K562 (cell line): ENCODE results near the gene HSPA1L. TPM values are rescaled to one million over a fixed set of nuclear protein-coding genes. Genes with fewer than 3 reads are reported as not detected.

ENCODE experiments used
- ARID2 ChIP-seq: fragments of 450-650 bp; IDR thresholded peaks from 2 replicates; pipeline ENCODE4 v1.6.1; 2017; ENCODE audit warnings: antibody characterized with exemption, mild to moderate bottlenecking
- MECOM ChIP-seq: fragments of 250-450 bp; sonication (Bioruptor Pico); IDR thresholded peaks from 2 replicates; pipeline ENCODE4 v1.8.0; 2022; ENCODE audit warnings: inconsistent platforms
- MYNN ChIP-seq, 2 experiments: sonication (generic); formaldehyde crosslinking in 1 of 2; IDR thresholded peaks; 2 replicates each; pipeline versions ENCODE4 v1.5.0 to v1.6.1; 2016 to 2020; ENCODE audit warnings: antibody characterized with exemption in 1 of 2, missing genetic modification reagents in 1 of 2
- SNIP1 ChIP-seq: fragments of 450-650 bp; IDR thresholded peaks from 2 replicates; pipeline ENCODE4 v1.7.1; 2017; ENCODE audit warnings: low read depth, mild to moderate bottlenecking
- SRSF9 ChIP-seq: fragments of 200-400 bp; formaldehyde crosslinking; IDR thresholded peaks from 2 replicates; pipeline ENCODE4 v1.6.1; 2017; ENCODE audit warnings: low read depth, low read length, borderline replicate concordance
- ZNF347 ChIP-seq: fragments of 450-650 bp; formaldehyde crosslinking; IDR thresholded peaks from 2 replicates; pipeline ENCODE4 v1.4.0; 2020; ENCODE audit warnings: low read depth, mild to moderate bottlenecking, moderate library complexity
- polyA plus RNA-seq, 8 experiments: library from polyadenylated mRNA; depleted of rRNA in 4 of 8; stranded (reverse) in 5 of 8; unstranded in 3 of 8; fragments of >200 nt; fragmentation: Nextera tagmentation in 2 of 8; fragmentation: Illumina TruSeq in 1 of 8; extraction: Ambion mirVana in 2 of 8; extraction: Trizol in 1 of 8; gene quantifications; 2 replicates each; pipeline versions ENCODE4 v1.2.1 to v1.2.3, GENCODE V29; 2011 to 2014; ENCODE audit warnings: inconsistent platforms in 1 of 8, missing spikeins in 1 of 8
- total RNA-seq, 7 experiments: library from RNA; depleted of rRNA in 6 of 7; stranded (reverse); fragments of >200 nt in 6 of 7; fragmentation: Illumina TruSeq in 2 of 7; extraction: Trizol in 2 of 7; gene quantifications; 2 replicates each; pipeline versions ENCODE4 v1.2.1 to v1.2.3, GENCODE V29; 2011 to 2021; ENCODE audit warnings: low replicate concordance in 1 of 7
- TF ChIP-seq, protein P1 (sequence below), 2 experiments: IDR thresholded peaks; 2 replicates each; pipeline ENCODE4 v1.6.1; 2012; ENCODE audit warnings: improper control_type of control experiment in 2 of 2, low read depth in 2 of 2, low read length in 2 of 2, borderline replicate concordance in 1 of 2
- TF ChIP-seq, protein P2 (sequence below): fragments of 450-650 bp; IDR thresholded peaks from 2 replicates; pipeline ENCODE4 v1.6.1; 2016; ENCODE audit warnings: mild to moderate bottlenecking, moderate library complexity
- TF ChIP-seq, protein P3 (sequence below): sonication (generic); formaldehyde crosslinking; IDR thresholded peaks from 2 replicates; pipeline ENCODE4 v1.8.0; 2023; ENCODE audit warnings: mild to moderate bottlenecking, missing genetic modification reagents

HSPA1L gene
- total and polyA plus RNA-seq, 9 of the 15 experiments (the other 6 are each of a cell fraction or from before 2014, with no cell fraction given): 0.14 to 2.1 (median 1.3) TPM

DNA sequence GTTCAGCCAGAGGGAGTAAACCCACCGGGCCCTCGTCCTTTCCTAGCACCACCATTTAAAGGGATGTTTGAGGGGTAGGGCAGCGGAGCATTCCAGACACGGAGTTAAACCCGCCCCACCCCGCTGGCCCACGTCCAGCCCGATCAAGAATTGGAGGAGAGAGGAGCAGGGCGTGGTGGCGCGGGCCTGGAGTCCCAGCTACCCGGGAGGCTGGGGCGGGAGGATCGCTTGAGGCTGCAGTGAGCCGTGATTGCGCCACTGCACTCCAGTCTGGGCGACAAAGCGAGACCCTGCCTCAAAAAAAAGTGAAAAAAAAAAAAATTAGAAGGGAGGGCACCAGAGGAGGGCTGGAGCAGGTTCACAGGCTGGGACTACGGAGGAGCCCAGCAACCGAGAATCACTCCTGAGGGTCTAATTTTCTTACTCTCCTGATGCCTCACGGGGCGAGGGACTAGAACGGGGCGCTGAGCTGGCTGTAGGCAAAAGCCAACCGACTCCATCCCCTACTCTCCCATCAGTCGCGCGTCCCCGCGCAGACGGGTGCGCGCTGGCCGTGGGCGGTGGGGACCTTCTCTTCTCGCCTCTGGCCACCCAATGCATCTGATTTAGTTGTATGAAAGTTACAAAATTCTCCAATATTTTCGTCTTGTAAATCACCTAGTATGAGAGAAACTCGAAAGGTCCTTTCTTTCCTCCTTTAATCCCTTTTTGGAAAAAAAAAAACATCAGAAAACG, 6.4 kb upstream of the HSPA1L start (continued):
- TF ChIP-seq, protein P1, sequence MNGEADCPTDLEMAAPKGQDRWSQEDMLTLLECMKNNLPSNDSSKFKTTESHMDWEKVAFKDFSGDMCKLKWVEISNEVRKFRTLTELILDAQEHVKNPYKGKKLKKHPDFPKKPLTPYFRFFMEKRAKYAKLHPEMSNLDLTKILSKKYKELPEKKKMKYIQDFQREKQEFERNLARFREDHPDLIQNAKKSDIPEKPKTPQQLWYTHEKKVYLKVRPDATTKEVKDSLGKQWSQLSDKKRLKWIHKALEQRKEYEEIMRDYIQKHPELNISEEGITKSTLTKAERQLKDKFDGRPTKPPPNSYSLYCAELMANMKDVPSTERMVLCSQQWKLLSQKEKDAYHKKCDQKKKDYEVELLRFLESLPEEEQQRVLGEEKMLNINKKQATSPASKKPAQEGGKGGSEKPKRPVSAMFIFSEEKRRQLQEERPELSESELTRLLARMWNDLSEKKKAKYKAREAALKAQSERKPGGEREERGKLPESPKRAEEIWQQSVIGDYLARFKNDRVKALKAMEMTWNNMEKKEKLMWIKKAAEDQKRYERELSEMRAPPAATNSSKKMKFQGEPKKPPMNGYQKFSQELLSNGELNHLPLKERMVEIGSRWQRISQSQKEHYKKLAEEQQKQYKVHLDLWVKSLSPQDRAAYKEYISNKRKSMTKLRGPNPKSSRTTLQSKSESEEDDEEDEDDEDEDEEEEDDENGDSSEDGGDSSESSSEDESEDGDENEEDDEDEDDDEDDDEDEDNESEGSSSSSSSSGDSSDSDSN (IDR thresholded peaks at IDR 0.05; ENCODE audit: borderline replicate concordance in 1 of 2, low read depth in 2 of 2, low read length in 2 of 2): 0 out of 4 replicates have a peak, but pooled peaks of 1 of the 2 experiments have one; percentile 9
- TF ChIP-seq MYNN (IDR thresholded peaks at IDR 0.05) (no peak), MYNN (CRISPR knock-in tag; IDR thresholded peaks at IDR 0.05) (no peak), ZNF347 (no peak), ARID2 (no peak), MECOM (CRISPR knock-in tag) (no peak), SRSF9 (no peak), SNIP1 (no peak)
- TF ChIP-seq, protein P2, sequence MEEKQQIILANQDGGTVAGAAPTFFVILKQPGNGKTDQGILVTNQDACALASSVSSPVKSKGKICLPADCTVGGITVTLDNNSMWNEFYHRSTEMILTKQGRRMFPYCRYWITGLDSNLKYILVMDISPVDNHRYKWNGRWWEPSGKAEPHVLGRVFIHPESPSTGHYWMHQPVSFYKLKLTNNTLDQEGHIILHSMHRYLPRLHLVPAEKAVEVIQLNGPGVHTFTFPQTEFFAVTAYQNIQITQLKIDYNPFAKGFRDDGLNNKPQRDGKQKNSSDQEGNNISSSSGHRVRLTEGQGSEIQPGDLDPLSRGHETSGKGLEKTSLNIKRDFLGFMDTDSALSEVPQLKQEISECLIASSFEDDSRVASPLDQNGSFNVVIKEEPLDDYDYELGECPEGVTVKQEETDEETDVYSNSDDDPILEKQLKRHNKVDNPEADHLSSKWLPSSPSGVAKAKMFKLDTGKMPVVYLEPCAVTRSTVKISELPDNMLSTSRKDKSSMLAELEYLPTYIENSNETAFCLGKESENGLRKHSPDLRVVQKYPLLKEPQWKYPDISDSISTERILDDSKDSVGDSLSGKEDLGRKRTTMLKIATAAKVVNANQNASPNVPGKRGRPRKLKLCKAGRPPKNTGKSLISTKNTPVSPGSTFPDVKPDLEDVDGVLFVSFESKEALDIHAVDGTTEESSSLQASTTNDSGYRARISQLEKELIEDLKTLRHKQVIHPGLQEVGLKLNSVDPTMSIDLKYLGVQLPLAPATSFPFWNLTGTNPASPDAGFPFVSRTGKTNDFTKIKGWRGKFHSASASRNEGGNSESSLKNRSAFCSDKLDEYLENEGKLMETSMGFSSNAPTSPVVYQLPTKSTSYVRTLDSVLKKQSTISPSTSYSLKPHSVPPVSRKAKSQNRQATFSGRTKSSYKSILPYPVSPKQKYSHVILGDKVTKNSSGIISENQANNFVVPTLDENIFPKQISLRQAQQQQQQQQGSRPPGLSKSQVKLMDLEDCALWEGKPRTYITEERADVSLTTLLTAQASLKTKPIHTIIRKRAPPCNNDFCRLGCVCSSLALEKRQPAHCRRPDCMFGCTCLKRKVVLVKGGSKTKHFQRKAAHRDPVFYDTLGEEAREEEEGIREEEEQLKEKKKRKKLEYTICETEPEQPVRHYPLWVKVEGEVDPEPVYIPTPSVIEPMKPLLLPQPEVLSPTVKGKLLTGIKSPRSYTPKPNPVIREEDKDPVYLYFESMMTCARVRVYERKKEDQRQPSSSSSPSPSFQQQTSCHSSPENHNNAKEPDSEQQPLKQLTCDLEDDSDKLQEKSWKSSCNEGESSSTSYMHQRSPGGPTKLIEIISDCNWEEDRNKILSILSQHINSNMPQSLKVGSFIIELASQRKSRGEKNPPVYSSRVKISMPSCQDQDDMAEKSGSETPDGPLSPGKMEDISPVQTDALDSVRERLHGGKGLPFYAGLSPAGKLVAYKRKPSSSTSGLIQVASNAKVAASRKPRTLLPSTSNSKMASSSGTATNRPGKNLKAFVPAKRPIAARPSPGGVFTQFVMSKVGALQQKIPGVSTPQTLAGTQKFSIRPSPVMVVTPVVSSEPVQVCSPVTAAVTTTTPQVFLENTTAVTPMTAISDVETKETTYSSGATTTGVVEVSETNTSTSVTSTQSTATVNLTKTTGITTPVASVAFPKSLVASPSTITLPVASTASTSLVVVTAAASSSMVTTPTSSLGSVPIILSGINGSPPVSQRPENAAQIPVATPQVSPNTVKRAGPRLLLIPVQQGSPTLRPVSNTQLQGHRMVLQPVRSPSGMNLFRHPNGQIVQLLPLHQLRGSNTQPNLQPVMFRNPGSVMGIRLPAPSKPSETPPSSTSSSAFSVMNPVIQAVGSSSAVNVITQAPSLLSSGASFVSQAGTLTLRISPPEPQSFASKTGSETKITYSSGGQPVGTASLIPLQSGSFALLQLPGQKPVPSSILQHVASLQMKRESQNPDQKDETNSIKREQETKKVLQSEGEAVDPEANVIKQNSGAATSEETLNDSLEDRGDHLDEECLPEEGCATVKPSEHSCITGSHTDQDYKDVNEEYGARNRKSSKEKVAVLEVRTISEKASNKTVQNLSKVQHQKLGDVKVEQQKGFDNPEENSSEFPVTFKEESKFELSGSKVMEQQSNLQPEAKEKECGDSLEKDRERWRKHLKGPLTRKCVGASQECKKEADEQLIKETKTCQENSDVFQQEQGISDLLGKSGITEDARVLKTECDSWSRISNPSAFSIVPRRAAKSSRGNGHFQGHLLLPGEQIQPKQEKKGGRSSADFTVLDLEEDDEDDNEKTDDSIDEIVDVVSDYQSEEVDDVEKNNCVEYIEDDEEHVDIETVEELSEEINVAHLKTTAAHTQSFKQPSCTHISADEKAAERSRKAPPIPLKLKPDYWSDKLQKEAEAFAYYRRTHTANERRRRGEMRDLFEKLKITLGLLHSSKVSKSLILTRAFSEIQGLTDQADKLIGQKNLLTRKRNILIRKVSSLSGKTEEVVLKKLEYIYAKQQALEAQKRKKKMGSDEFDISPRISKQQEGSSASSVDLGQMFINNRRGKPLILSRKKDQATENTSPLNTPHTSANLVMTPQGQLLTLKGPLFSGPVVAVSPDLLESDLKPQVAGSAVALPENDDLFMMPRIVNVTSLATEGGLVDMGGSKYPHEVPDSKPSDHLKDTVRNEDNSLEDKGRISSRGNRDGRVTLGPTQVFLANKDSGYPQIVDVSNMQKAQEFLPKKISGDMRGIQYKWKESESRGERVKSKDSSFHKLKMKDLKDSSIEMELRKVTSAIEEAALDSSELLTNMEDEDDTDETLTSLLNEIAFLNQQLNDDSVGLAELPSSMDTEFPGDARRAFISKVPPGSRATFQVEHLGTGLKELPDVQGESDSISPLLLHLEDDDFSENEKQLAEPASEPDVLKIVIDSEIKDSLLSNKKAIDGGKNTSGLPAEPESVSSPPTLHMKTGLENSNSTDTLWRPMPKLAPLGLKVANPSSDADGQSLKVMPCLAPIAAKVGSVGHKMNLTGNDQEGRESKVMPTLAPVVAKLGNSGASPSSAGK: no peak
- TF ChIP-seq, protein P3, sequence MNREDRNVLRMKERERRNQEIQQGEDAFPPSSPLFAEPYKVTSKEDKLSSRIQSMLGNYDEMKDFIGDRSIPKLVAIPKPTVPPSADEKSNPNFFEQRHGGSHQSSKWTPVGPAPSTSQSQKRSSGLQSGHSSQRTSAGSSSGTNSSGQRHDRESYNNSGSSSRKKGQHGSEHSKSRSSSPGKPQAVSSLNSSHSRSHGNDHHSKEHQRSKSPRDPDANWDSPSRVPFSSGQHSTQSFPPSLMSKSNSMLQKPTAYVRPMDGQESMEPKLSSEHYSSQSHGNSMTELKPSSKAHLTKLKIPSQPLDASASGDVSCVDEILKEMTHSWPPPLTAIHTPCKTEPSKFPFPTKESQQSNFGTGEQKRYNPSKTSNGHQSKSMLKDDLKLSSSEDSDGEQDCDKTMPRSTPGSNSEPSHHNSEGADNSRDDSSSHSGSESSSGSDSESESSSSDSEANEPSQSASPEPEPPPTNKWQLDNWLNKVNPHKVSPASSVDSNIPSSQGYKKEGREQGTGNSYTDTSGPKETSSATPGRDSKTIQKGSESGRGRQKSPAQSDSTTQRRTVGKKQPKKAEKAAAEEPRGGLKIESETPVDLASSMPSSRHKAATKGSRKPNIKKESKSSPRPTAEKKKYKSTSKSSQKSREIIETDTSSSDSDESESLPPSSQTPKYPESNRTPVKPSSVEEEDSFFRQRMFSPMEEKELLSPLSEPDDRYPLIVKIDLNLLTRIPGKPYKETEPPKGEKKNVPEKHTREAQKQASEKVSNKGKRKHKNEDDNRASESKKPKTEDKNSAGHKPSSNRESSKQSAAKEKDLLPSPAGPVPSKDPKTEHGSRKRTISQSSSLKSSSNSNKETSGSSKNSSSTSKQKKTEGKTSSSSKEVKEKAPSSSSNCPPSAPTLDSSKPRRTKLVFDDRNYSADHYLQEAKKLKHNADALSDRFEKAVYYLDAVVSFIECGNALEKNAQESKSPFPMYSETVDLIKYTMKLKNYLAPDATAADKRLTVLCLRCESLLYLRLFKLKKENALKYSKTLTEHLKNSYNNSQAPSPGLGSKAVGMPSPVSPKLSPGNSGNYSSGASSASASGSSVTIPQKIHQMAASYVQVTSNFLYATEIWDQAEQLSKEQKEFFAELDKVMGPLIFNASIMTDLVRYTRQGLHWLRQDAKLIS: no peak
